IPS DF 4.7 (cell line): ENCODE results near the gene TATDN2.
A peak's percentile ranks its signal among the peaks of the same experiment; 100 is the strongest.
"Not testable (repeated sequence)": the region's sequence is repeated elsewhere in the genome, so short reads cannot be mapped to it uniquely, and the experiment has no call there.

Source experiments
- DNase-seq: peaks from one replicate; pipeline ENCODE4 v3.0.0-alpha.2; 2013; ENCODE audit warnings: low spot score; ENCODE audit errors: extremely low read depth

Gene TATDN2

DNA sequence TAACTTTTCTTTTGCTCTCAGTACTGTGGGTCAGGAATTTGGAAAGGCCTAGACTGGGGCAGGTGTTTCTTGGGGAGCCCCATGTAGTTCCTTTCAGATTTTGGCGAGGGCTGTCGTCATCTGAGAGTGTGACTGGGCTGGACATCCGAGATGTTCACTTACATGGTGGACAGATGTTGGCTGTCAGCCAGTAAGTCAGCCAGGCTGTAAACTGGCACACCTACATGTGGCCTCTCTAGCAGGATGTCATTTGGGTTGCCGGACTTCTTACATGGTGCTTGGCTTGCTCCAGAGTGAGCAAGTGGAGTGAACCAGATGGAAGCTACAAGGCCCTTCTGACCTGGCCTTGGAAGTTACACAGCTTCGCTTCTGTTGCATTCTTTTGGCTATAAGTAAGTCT, 20.7 kb downstream of the TATDN2 start:
- no peak for DNase-seq

DNA sequence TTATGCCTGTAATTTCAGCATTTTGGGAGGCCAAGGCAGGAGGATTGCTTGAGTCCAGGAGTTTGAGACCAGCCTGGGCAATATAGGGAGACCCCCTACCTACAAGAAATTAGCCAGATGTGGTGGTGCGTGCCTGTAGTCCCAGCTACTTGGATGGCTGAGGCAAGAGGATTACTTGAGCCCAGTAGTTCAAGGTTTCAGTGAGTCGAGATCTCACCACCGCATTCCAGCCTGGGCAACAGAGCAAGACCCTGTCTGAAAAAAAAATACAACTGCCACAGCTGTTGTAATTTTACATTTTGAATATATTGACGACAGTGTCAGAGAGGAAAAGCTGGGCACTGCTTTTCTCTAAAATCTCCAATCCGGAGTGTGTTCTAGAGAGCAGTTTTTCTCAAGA, 21.2 kb downstream of the TATDN2 start:
- DNase-seq, result no peak

DNA sequence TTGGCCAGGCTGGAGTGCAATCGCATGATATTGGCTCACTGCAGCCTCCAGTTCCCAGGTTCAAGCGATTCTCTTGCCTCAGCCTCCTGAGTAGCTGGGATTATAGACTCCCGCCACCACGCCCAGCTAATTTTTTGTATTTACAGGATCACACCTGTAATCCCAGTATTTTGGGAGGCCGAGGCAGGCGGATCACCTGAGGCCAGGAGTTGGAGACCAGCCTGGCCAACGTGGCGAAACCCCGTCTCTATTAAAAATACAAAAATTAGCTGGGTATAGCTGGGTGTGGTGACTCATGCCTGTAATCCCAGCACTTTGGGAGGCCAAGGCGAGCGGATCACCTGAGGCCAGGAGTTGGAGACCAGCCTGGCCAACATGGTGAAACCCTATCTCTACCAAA, 24.2 kb downstream of the TATDN2 start:
- DNase-seq, result not testable (repeated sequence)

DNA sequence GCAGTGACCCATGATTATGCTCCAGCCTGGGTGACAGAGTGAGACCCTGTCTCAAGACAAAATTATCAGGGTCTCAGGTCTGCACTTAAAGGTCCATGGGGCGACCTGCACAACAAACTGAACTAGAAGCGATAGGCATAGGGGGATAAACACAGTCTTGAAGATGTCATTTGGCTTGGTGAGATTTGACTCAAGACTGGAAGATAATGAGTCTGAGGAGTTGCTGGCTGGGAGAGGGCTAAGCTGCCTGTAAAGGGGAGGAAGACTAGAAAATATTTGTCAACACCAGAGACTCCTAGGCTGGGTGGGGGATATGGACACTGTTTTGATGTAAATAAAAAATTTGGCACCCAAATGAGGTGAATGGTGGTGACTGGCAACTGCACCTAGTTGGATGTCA, 24.7 kb downstream of the TATDN2 start:
- DNase-seq, result no peak

DNA sequence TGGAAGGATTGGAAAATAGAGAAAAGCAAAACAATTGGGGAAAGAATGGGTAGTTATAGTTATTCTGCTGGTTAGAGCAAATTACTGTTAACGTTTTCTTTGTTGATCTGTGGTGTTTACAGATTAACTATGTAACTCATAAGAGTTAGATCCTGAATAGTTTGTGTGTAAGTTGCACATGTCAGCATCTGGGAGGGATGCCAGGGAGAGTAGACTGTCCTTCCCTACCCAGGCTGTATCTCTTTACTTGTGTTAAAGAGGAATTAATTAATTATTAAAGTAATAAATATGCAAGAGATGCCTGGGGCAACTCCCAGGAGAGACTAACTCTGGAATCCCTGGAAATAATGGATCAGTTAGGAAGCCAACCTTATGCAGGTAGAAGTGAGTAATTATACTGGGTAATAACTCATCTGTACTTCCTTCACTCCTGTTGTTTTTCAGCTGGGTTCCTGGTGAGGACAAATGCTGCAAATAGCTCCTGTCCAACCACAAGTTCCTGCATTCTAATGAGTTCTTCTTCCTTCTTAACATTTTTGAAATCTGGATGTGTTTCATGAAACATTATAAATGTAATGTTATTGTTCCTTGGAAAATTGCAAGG, 25.5 kb downstream of the TATDN2 start:
- no peak for DNase-seq

DNA sequence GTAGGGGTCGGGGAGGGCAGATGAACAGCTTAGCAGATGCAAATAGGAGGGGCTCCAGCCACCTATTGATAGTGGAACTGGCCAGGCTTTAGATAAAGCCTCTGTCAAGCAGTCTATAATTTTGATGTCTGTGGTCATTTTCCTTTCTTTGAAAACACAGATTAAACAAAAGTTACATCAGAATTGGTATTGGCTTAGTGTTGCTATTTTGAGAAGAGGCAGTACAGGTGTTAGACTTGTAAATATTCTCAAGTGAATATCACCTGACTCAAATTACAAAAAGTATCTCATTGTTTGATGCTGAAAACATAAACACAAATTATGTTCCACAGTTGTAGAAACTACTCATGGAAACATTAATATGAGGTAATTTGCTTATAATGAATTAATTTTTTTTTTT, 26.3 kb downstream of the TATDN2 start:
- no peak for DNase-seq

DNA sequence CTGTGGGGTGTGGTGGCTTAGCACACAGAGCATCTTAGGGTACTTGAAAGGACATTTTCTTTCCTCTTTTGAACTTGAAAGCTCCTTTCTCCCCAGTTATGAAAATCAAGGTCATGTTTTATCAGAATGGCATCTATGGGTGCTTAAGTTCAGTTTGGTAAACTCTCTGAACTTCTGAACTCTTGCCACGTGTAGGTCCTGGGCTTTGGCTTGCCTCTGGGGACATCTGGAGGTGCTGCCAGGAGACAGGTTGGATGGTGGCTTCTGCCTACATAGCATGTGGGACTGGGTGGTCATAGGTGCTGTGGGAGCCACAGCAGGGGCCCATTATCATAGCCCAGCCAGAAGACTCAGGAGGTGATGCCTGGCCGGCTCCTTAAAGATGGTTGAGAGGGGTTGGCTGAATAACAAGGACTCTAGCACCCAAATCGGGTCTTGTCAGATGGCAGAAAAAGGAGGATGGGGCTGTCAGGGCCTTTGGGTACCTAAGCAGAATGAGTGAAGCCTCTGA, 28.9 kb downstream of the TATDN2 start:
- no peak for DNase-seq

DNA sequence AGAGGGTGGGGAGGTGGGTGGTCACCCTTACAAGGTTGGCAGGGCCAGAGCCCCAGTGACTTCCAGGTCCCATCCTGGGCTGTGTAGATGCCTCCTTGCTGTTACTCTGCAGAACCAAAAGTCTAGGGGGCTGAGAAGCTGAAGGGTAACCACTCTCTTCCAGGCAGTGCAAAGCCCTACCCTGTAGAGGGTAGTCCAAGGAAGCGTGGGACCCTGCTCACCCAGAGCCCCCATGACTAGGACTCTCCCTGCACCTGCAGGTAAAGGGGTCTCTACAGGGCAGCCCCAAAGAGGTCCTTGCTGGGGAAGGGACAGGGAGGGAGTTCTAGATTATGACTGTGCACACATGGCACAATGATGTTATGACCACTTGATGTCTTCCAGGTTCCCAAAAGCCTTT, 30.2 kb downstream of the TATDN2 start:
- no peak for DNase-seq

DNA sequence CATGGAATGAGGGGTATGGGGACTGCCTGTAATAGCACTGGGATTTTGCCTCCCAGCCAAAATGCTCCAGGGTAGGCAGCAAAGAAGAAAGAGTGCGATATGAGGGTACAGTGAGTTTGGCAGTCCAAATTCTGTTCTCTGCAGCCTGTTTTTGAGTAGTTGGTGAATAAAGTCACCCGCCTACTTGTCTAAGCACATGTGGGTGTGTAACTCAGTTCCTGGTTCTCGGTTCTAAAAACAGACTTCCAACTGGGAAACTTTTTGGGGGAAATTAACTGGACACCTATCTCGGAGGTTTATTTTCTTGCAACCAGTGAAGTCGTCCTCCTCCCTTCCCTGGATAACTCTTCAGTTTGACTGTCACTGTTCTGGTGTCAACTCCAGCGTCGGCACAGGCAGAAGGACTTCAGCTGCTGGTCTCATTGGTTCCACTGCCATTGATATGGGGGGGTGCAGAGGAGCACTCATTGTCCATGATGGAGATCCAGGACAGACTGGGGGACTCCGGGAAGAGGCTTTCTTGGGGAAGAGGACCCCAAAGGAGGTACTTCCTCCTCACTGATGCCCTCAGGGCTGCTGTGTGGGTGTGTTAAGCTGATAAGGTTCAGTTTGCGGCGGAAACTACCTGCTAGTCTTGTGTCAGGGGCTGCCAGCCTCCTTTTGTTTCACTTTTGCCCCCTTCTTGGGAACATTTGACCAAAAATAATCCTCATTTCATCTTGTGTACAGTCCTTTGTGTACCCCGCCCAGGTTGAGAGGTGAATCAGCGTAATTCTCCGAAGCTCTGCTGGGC, 31.3 kb downstream of the TATDN2 start:
- DNase-seq, result no peak

DNA sequence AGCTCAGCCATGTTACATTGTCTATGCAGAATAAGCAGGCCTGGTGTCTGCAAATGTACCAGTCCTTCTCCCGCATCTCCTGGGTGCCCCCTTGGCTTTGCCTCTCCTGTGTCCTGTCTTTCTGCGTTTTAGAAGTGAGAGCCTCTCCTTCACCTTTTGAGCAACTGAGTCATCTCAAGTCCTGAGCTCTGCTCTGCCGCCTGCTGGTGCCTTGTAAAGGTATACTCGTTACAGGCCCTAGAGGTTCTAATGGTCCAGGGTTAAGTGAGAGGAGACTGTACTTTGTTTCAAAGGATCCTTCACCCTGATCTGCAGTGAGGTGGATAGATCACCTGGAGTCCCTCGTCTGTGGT, 31.9 kb downstream of the TATDN2 start:
- no peak for DNase-seq

DNA sequence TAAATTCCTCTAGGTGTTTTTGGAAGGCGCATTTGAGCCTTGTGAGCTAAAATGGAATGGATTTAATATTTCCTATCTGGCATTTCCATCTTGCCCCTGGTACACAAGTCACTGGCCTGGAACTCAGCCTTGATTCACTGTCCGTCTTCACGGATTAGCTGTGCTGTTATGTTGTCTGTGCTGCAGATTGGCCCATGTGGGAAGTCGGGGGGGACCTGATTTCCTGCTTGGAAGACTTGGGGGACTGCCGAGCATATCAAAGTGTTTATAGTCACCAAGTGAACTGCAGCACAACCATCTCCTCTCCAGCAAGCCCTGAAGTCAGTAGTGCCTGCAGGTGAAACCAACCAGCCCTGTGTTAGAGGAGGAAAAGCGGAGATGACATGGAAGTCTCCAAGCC, 32.3 kb downstream of the TATDN2 start:
- no peak for DNase-seq

DNA sequence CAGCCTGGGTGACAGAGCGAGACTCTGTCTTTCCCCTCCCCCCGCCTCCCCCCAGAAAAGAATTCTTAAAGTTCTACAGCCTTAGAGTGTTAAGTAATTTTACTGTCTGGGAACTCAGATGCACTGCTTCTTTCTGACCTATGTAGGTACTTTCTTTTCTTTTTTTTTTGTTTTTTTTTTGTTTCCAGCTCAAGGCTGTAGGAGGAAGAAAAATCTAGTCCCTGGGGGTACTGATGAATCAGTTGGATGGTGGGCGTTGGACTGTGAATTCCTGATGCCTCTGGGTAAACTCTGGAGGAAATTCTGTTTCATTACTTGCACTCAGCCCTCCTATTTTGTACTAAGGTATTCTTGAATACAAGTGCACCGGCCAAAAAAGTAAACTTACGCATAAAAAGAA, 33.7 kb downstream of the TATDN2 start:
- DNase-seq, result no peak

DNA sequence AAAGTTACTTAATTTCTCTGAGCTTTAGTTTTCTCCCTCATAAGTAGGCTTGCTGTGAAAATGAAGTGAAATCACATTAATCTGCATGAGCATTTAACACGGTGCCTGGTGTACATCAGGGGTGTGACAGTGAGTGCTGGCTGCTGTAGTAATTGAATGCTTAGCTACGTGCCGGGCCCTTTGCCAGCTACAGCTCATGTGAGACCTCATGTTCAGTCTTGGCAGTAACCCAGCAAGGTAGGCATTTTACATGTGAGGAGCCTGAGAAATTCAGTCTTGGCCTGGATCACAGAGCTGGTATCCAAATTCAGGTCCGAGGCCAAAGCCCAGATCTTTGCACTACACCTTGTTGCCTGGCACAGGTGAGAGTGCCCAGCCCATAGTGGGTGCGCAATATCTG, 35.4 kb downstream of the TATDN2 start:
- DNase-seq, result no peak

DNA sequence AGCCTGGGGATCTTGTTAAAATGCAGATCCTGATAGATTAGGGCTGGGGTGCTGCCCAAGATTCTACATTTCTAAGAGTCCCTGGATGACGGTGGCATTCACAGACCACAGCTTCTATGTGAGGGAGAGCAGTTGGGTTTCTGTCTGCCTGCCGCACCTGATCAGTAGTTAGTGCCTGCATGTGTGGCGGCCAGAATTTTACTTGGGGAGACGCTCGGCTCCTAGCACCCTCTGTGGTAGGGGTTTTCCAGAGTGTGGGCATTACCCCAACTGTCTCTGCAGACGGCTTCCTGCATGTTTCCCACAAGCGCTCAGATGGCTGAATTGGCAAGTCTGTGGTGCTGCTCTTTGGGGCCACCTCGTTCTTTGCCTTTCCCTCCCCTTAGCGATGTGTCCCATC, 36.2 kb downstream of the TATDN2 start:
- DNase-seq, result no peak

DNA sequence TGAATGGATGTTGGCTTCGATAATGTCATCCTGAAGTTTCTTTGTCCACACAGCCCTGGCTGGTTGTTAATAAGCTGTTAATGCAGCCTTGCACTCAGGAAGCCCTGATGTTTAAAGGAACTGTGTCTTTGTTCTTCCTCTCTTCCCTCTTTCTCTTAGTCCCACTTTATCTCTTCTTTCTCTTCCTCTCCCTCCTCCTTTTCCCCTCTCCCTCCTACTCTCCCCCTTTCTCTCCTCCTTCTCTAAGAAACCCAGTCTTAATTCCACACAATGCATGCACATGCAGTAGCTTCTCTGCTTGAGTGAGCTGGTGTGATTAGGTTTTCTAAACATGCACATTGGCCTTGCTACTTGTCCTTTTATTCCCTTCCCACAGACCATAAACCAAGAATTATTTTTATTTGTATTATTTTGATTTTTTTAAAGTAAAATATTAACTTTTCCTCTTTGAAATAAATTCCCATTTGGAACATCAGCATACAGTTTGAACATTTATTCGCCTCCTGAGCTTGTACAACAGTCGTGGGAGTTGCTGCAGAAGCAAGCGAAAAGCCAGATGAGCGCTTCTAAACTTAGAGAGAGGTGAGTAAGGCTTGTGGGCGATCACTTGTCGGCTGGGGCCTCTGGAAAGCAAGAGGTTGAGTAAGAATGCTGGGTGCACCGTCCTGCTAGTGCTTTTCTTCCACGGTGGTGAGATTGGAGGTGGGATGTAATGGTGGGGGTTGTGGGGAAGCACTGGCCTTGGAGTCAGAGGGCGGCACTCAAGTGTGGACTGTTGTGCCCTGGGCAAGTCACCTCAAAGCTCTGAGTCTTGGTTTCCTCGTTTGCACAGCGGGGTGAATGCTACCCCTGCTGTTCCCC, 37.2 kb downstream of the TATDN2 start:
- DNase-seq, result no peak

DNA sequence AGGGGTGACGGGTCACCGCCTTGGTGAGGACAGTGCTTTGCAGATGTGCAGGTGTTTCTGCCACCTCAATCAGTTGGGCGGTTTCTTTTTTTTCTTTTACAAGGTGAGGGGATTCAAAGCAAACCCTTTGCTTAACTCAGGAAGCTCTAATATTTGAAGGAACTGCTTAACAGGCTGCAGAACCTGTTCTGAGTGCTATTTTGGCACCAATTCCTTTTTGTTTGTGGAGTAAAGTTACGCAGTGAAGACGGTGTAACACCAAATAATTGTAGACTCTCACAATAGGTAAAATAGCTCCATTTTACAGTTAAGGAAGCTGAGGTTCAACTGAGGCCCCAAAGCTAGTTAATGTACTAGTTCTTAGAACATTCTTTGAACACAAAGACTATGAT, 37.9 kb downstream of the TATDN2 start:
- no peak for DNase-seq

DNA sequence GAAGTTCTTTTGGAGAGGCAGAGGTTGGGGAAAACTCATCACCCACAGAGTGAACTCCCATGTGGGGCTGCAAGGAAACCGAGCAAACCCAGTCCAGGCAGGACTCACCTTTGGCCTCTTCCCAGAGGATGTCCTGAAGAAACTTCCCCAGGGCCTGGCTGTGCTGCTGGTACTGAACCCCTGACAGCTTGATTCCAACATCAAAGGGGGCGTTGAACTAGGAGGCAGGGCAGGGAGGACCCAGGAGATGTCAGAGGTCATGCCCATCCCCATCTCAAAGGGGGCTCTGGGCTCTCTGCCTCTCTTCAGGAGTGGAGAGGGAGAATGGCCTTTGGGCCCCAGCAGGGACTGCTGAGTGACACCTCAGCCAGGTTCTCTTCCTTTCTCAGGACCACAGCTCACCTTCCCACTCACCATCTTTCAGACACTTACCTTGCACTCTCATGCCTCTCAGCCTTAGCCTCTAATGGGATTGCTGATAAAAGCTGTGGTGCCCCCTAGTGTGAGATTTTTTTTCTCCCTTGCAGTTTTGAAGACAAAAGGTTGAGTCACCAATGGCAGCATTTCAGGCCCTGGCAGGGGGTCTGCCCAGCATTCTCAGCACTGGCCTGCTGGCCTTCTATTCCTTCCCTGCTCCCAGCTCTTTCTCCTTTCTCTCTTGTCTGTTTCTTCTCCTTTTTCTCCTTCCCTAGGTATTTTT, 38.5 kb downstream of the TATDN2 start:
- peak; percentile 93 for DNase-seq

DNA sequence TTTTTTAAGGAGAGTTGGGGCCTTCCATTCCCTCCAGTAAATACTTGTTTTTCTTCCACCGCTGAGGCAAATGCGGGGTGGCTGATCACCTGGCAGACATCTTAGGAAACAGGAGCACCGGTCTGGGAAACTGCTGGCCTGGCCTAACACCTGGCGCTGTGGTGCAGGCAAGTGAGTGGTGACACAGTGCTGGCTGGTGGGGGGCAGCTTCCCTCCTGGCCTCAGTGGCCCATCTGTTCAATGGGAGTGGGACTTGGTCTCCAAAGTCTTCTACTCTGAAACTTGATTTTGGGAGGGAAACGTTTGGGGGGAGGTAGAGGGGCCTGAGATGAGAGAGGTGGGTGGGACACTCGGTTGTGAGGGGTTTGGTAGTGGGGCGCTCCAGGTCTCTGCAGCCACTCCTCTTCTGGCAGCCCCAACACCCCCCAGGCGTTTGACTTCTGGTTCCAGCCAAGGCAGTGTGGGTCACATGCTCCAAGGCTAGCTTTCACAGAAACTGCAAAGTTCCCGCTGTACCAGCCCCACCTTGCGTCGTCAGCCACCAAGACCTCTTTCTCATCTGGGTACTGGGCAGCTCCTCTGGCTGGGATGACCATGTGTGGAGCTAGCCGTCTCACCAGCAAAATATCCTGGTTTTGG, 39.8 kb downstream of the TATDN2 start:
- no peak for DNase-seq

DNA sequence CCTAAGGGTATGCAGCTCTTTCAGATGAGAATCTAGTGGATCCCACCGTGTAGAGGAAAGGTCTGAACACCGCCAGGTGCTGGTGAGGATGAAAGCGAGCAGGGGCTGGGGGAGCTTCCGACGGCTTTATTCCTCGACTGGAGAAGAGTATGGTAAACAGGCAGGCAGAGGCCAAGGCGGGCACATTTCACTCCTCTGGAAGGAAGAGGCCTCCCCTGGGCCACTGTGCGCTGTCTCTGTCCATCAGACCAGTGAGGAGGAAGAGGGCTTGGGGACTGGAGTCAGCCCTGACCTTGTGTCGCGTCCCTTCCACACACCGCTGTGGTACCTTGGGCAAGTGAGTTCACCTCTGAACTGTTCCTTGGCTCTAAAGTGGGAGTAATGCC, 40.3 kb downstream of the TATDN2 start:
- DNase-seq, result no peak

DNA sequence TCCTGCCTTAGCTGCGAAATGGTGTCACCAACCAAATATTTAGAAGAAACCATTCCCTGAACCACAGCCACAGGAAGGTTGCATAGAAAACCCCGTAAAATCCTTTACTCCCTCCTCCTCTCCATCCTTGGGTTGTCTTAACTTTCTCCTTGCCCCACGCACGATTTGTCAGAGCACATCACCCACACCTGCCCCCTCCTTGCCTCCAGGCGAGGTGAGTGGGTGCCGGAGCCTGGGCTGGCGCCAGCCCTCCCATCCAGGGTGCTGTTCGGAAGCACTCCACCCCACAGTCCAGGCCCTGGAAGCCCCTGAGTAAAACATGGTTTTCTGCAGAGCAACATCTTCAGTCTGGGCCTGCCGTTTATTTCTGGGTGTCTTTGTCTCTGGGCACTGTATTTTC, 40.8 kb downstream of the TATDN2 start:
- no peak for DNase-seq

DNA sequence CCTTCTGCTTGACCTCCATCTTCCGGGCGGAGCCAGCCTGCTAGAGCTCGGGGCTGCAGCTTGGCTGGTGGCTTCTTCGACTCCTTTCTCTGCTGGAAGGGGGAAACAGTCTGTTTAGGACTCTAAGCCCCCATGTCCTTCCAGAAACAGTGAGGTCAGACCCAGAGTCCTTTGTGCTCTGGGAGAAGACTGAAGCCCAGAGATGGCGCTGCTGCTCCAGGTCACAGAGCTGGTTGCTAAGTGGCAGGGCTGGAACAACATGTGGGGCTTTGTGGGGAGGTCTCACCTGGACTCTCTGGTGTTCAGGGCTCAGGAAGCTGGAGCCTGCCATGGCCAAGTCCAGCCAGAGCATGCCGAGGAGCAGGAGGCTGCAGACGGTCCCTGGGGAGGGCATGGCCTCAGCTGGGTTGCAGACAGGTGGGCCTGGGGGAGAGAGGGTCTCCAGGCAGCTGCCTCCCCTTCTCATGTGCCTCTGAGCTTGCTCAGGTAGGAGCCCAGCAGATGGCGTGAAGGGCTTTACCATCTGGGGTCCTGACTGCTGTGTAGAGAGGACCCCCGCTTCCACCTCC, 41.6 kb downstream of the TATDN2 start:
- DNase-seq, result no peak
